Tibial nerve (tissue), 4 donors: ENCODE measurements around the gene CHST13. TPM values are rescaled to one million over a fixed set of nuclear protein-coding genes. Genes with fewer than 3 reads are reported as not detected.
A peak's percentile ranks its signal among the peaks of the same experiment; 100 is the strongest.
"Not testable (repeated sequence)": the region's sequence is repeated elsewhere in the genome, so short reads cannot be mapped to it uniquely, and the experiment has no call there.

ENCODE experiments used
- DNase-seq, 2 donors: peaks; one replicate each; pipeline ENCODE4 v3.0.0-alpha.2; 2019; ENCODE audit warnings: low spot score in 2 of 2
- H3K27ac ChIP-seq, 4 donors: fragments of 200-600 bp; sonication (generic) in 3 of 4; one replicate each; pipeline ENCODE4 v1.5.1; 2017 to 2019; ENCODE audit warnings: mild to moderate bottlenecking in 1 of 4
- H3K27me3 ChIP-seq, 2 donors: fragments of 200-600 bp; sonication (generic) in 1 of 2; one replicate each; pipeline versions ENCODE4 v1.5.1 to v1.6.0; 2017 to 2019
- H3K36me3 ChIP-seq, 3 donors: fragments of 200-600 bp; sonication (generic); one replicate each; pipeline ENCODE4 v1.5.1; 2018 to 2019
- H3K4me1 ChIP-seq, 4 donors: fragments of 200-600 bp; sonication (generic) in 3 of 4; one replicate each; pipeline ENCODE4 v1.5.1; 2017 to 2019
- H3K4me3 ChIP-seq, 4 donors: fragments of 200-600 bp; sonication (generic) in 3 of 4; one replicate each; pipeline ENCODE4 v1.5.1; 2017 to 2019; ENCODE audit warnings: mild to moderate bottlenecking in 1 of 4, moderate library complexity in 1 of 4
- H3K9me3 ChIP-seq, 4 donors: fragments of 200-600 bp; sonication (generic) in 3 of 4; one replicate each; pipeline ENCODE4 v1.5.1; 2017 to 2019
- EP300 ChIP-seq, 2 donors: sonication (generic); formaldehyde crosslinking; IDR thresholded peaks; one replicate each; pipeline ENCODE4 v1.6.1; 2017; ENCODE audit warnings: antibody characterized with exemption in 2 of 2, mild to moderate bottlenecking in 1 of 2
- POLR2A ChIP-seq, 2 donors: fragments of 450-650 bp; IDR thresholded peaks; one replicate each; pipeline ENCODE4 v1.6.1; 2017; ENCODE audit warnings: antibody characterized with exemption in 2 of 2, mild to moderate bottlenecking in 2 of 2, moderate library complexity in 2 of 2
- WGBS, 2 donors: methylation state at CpG; one replicate each; pipeline ENCODE4 v1.1.5; 2018; 5-methylcytosine and 5-hydroxymethylcytosine counted together
- total RNA-seq, 4 donors: library from RNA; depleted of rRNA; stranded (reverse); fragments of >200 nt; gene quantifications; one replicate each; pipeline ENCODE4 v1.1.0, GENCODE V29; 2016
- TF ChIP-seq, protein P1 (sequence below), 5 experiments: fragments of 200-600 bp in 3 of 5; fragments of 450-650 bp in 2 of 5; sonication (generic) in 3 of 5; IDR thresholded peaks; one replicate each; pipeline ENCODE4 v1.5.1; 2016 to 2019; ENCODE audit warnings: antibody characterized with exemption in 5 of 5, mild to moderate bottlenecking in 3 of 5, moderate library complexity in 2 of 5

Gene CHST13
- total RNA-seq, 4 donors from 2014 or later: 1.0 to 7.2 (median 1.1) TPM; not detected in 1

DNA sequence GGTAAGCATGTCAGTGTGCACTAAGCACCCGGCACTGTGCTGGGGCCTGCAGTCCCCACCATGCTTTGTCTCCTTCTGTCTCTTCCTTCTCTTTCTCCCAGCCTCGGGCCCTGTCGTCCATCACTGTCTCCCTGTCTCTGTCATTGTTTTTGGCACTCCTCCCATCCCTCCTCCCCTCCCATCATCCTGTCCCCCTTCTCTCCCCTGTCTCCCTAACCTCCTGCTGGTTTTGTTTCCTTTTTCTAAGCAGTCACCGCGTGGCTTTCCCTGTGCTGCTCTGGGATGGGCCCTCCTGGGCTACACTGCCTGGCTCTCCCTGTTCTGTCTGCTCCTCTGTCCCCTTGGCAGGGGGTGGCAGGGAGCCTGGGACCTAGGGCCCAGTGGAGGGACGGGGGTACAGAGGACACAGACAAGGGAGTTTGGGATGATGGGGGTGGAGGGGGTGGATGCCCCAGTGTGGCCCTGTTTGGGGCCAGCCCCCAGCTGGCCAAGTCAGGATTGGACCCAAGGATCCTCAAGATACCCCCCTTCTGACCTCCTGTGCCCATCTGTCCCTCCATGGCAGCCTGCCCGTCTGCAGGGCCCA, 5.7 kb downstream of the CHST13 start:
- H3K9me3 ChIP-seq: no peaks in the 10 kb centered on the region
- WGBS, 2 donors: 43 to 55% methylated on average over 7 of the region's 7 CpGs
- peak overlapping the region in 1 of 4 donors; percentile 11 for H3K27ac ChIP-seq
- H3K4me3 ChIP-seq: no peak overlapping the region
- peaks cover 0 to 4% (median under 1%) of the 10 kb centered on the region in 4 donors for H3K4me1 ChIP-seq
- no peaks in the 10 kb centered on the region for H3K36me3 ChIP-seq
- no peak for DNase-seq
- no peak for TF ChIP-seq EP300 (IDR thresholded peaks at IDR 0.05)
- TF ChIP-seq POLR2A (IDR thresholded peaks at IDR 0.05): no peak
- TF ChIP-seq, protein P1, sequence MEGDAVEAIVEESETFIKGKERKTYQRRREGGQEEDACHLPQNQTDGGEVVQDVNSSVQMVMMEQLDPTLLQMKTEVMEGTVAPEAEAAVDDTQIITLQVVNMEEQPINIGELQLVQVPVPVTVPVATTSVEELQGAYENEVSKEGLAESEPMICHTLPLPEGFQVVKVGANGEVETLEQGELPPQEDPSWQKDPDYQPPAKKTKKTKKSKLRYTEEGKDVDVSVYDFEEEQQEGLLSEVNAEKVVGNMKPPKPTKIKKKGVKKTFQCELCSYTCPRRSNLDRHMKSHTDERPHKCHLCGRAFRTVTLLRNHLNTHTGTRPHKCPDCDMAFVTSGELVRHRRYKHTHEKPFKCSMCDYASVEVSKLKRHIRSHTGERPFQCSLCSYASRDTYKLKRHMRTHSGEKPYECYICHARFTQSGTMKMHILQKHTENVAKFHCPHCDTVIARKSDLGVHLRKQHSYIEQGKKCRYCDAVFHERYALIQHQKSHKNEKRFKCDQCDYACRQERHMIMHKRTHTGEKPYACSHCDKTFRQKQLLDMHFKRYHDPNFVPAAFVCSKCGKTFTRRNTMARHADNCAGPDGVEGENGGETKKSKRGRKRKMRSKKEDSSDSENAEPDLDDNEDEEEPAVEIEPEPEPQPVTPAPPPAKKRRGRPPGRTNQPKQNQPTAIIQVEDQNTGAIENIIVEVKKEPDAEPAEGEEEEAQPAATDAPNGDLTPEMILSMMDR (IDR thresholded peaks at IDR 0.05): no peak
- H3K27me3 ChIP-seq: peaks cover 0 to 6% of the 10 kb centered on the region in 2 donors

DNA sequence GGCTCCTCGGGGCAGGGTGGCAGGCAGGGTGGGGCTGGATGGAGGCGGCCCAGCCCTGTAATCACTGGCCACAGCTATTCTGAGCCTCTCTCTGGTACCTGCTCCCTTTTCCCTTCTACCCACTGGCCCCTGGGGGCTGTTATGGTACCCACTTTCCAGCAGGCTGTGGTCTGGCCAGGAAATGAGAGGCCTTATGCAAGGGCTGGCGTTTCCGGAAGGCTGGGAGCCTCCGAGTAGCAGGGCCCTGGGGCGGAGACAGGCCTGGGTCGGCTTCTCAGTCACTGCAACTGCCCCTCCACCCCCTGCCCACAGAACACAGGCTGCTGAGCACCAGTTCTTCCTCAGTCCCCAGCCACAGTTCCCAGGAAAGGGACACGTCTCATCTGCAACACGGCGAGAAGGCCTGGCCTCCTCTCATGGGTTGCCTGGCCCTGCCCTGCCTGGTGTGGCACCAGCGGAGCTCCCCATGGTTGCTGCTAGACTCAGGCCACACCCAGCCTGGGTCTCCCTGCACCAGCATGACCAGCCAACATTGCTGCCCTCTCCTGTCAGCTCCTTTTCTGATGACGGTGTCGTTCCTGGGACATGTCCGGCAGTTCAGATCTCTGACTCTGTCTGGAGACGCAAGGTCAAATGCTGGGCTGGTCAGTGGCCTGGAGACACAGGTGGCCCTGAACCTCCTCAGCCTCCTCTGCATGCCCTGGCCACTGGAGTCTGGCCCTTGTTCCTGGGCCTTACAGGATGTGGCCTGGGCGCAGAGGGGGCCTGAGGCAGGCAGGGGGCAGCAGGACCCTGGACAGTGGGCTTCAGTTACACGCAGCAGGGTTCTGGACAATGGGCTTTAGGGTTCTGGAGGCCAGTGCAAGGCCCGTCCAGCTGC, 6.5 kb downstream of the CHST13 start:
- no peak overlapping the region for H3K4me3 ChIP-seq
- peak overlapping the region in 1 of 4 donors; percentile 11 for H3K27ac ChIP-seq
- H3K27me3 ChIP-seq: no peaks in the 10 kb centered on the region
- WGBS, 2 donors: 65 to 80% methylated on average over 15 to 17 of the region's 18 CpGs
- no peak for TF ChIP-seq POLR2A (IDR thresholded peaks at IDR 0.05)
- TF ChIP-seq EP300 (IDR thresholded peaks at IDR 0.05): no peak
- TF ChIP-seq, protein P1 (IDR thresholded peaks at IDR 0.05): no peak
- no peaks in the 10 kb centered on the region for H3K4me1 ChIP-seq
- H3K36me3 ChIP-seq: no peaks in the 10 kb centered on the region
- DNase-seq: no peak
- no peaks in the 10 kb centered on the region for H3K9me3 ChIP-seq

DNA sequence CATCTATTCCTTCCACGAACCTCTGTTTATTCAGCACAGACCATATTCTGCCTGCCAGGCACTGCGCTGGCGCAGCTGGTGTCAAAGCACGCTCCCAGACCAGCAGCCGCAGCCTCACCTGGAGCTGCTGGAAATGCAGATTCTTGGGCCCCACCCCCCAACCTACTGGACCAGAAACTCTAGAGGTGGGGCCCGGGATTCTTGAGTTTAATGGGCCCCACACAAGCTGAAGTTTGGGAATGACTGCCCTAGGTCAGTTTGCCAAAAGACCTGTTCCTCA, 7.0 kb downstream of the CHST13 start:
- DNase-seq: no peak
- H3K4me1 ChIP-seq: no peaks in the 10 kb centered on the region
- no peak overlapping the region for H3K4me3 ChIP-seq
- no peak for TF ChIP-seq POLR2A (IDR thresholded peaks at IDR 0.05)
- TF ChIP-seq EP300 (IDR thresholded peaks at IDR 0.05): no peak
- TF ChIP-seq, protein P1 (IDR thresholded peaks at IDR 0.05): no peak
- H3K27ac ChIP-seq: no peak overlapping the region
- H3K27me3 ChIP-seq: no peaks in the 10 kb centered on the region
- H3K9me3 ChIP-seq: no peaks in the 10 kb centered on the region
- no peaks in the 10 kb centered on the region for H3K36me3 ChIP-seq
- WGBS, 2 donors: 83 to 93% methylated on average over 5 of the region's 6 CpGs

DNA sequence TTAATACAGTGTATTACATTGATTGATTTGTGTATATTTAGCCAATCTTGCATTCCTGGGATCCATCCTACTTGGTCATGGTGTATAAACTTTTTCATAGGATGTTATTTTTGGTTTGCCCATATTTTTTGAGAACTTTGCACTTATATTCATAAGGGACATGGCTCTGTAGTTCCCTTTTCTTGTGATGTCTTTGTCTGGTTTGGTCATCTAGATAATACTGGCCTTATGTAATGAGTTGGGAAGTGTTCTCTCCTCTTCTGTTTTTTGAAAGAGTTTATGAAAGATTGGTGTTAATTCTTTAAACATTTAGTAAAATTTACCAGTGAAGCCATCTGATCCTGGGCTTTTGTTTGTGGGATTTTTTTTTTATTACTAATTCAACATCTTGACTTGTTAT, 9.6 kb downstream of the CHST13 start:
- Histone ChIP-seq H3K27ac (no peak overlapping the region), H3K9me3 (no peaks in the 10 kb centered on the region), H3K4me3 (no peak overlapping the region), H3K27me3 (peaks cover 0 to 11% of the 10 kb centered on the region in 2 donors), H3K4me1 (no peaks in the 10 kb centered on the region), H3K36me3 (no peaks in the 10 kb centered on the region)
- no peak for DNase-seq
- no peak for TF ChIP-seq EP300 (IDR thresholded peaks at IDR 0.05)

DNA sequence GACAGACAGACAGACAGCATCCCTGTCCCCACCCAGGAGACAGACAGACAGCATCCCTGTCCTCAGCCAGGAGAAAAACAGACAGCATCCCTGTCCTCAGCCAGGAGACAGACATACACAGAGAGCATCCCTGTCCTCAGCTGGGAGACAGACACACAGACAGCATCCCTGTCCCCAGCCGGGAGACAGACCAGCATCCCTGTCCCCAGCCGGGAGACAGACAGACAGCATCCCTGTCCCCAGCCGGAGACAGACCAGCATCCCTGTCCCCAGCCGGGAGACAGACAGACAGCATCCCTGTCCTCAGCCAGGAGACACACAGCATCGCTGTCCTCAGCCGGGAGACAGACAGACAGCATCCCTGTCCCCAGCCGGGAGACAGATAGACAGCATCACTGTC, 10.8 kb downstream of the CHST13 start:
- H3K9me3 ChIP-seq, DNase-seq, H3K36me3 ChIP-seq, H3K4me1 ChIP-seq, H3K27ac ChIP-seq, H3K4me3 ChIP-seq: not testable (repeated sequence)
- WGBS, 2 donors: 82 to 85% methylated on average over 3 to 4 of the region's 7 CpGs
- peaks cover 0 to 17% of the 10 kb centered on the region in 2 donors for H3K27me3 ChIP-seq

DNA sequence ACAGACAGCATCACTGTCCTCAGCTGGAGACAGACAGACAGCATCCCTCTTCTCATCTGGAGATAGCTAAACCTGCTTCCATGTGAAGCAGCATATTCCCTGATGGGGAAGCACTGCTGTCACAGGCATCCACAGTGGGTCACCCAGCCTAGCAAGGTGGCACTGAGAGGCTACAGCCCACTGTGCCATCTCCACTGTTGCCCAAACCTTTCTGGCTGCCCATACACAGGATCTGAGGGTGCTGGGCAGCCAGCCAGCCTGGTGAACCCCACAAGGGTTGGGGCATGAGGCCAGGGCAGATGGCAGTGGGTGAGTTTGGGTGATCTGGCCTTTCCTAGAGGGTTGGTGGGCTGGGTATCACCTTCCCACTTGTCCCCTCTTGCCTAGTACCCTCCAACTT, 11.7 kb downstream of the CHST13 start:
- Histone ChIP-seq H3K4me1 (peaks cover 0 to 2% (median 0%) of the 10 kb centered on the region in 4 donors), H3K27ac (no peak overlapping the region), H3K4me3 (no peak overlapping the region), H3K27me3 (peaks cover 0 to 17% of the 10 kb centered on the region in 2 donors), H3K36me3 (no peaks in the 10 kb centered on the region), H3K9me3 (no peaks in the 10 kb centered on the region)
- no peak for DNase-seq
- TF ChIP-seq, protein P1 (IDR thresholded peaks at IDR 0.05): no peak
- no peak for TF ChIP-seq POLR2A (IDR thresholded peaks at IDR 0.05)
- no peak for TF ChIP-seq EP300 (IDR thresholded peaks at IDR 0.05)
